NOMO-1 treated with dmso at 0.1 percent for 144 hours (cell line): ENCODE measurements around the gene FAF1.
"Not testable (repeated sequence)": the region's sequence is repeated elsewhere in the genome, so short reads cannot be mapped to it uniquely, and the experiment has no call there.

Source experiments
- DNase-seq: peaks from one replicate; lab custom pipeline; 2025; ENCODE audit not compliant: unreplicated experiment; lab: John Stamatoyannopoulos, UW

Gene FAF1

DNA sequence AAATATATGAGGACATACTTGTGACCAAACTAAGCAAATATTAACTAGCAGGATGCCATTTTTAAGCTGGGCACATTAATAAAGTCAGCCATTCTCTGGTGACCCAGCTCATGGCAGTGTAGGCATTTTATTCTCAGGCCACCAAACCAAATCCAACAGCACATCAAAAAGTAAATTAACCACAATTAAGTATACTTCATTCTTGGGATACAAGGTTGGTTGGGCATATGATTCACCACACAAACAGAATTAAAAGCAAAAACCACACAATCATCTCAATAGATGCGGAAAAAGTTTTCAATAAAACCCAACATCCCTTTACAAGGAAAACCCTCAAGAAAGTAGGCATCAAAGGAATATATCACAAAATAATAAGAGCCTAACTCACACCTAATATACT is 101.3 kb downstream of the FAF1 start:
- DNase-seq: no peak

DNA sequence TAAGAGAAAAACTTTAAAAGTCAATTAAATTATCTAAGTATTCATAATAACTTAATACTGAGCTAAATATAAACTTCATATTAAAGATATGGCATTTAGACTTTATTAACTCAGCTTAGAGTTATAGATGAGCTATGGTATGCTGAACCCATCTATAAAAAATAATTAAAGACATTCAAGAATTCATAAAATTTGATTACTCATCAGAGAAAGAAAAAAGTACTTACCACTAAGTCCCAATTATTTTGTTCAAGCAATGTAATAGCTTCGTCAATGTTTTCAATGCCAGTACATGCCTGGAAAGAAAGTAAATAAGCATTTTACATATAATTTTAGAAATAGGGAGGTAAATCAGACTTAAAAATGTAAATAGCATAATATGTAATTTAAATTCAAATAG is 102.4 kb downstream of the FAF1 start:
- no peak for DNase-seq

DNA sequence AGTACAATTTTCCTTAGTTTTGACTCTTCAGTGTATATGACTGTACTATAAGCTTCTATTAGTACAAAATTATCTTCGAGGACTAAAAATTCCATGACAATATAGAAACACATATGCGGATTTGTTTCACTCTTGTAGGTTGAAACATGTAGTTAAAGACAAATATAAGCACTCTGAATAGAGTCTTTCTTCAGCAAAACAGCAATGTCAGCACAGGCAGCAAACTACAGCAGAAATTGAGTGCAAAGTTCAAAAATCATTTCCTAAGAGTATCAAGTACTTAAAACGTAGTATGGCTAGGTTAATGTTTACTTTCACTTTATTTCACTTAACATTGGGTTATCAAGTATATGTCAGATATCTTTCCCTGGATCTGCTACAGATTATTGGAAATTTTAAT is 106.7 kb downstream of the FAF1 start:
- no peak for DNase-seq

DNA sequence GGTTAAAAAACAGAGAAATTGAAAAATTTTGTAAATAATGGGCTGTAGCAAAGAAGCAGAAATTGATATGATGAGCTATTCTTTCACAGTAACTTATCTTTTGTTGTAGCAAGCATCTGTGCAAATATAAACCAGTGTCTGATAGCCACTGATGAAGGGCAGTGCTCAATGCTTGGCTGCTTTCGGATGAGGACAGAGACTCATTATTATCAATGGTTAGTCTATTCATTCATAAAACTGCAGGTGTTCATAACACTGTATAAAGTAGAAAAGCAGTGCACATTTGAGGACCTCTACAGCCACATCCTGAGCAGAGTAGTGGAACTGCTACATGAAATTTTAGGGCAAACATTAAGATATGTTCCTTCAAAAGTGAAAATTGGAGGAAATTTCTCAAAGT is 107.2 kb downstream of the FAF1 start:
- DNase-seq: no peak

DNA sequence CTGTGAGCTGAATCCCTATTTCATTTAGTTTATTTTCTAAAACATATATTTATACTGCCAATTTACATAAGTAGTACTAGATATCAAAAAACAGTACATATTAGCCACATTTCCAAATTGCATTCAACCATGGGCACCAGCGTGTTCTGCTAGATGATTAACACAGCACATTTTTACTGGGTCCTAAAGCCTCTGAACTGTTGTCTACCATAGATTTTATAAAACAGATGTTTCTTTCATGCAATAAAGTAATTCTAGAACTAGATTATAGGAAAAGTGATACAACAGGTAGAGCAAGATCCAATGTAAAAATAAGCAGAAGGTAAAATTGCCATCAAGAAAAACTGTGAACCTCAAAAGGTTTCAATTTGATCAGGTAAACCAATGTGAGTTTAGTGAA is 108.6 kb downstream of the FAF1 start:
- DNase-seq: no peak

DNA sequence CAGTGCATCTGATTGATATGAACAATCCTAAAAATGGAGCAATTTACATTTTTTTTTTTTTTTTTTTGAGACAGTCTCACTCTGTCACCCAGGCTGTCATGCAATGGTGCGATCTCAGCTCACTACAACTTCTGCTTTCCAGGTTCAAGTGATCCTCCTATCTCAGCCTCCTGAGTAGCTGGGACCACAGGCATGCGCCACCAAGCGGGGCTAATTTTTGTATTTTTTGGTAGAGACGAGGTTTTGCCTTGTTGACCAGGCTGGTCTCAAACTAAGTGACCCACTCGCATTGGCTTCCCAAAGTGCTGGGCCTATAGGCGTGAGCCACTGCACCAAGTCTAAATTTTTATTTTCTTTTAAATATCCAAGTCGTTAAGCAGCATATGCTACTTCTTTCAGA is 109.0 kb downstream of the FAF1 start:
- DNase-seq: no peak

GRCh38 chr1:50847303-50847702 is 112.8 kb downstream of the FAF1 start:
- no peak for DNase-seq

- DNase-seq: no peak
These were observed 113.7 kb downstream of the FAF1 start for GRCh38 chr1:50846224-50846839.

DNA sequence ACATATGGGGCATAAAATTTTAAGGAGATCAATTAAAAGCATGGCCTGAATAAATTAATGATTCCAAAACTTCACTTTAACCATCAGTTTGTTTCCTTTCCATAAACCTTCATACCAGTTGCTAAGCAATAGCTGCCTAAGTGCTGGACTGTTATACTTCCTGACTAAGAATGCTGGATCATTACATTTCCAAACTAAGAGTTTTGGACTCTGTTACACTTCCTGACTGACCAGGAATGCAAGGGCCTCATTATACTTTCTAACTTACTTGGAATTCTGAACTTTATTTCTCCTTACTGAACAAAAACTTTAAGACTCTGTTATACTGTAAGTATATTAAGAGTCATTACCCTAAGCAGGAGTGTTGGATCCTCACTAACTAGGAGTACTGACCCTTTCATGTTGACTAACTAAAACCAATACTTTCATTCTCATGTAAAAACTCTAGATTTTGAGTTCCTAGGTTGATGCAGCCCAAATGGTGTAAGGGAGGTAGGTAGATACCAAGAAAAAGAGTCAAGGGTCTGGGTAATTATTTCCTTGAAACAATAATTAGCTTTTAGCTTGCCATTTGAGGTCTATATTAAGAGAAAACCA is 118.2 kb downstream of the FAF1 start:
- DNase-seq: no peak

GRCh38 chr1:50836117-50836516 is 124.0 kb downstream of the FAF1 start:
- no peak for DNase-seq

GRCh38 chr1:50833216-50833615 is 126.9 kb downstream of the FAF1 start:
- DNase-seq: no peak

DNA sequence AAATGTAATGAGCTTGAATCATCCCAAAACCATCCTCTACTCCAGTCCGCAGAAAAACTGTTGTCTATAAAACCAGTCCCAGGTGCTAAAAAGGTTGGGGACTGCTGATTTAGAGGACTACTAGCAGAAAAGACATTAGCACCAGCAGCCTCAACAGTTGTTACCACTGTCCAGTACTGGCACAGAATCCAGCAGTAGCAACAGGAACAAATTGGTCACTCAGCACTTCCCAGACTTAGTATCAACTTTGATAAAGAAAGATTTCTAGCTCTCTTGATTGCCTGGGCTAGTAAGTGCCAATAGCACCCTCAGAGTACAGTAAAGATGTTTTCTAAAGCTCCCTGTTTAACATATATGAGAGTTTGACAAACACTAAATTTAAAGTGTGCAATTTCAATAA is 127.9 kb downstream of the FAF1 start:
- DNase-seq: no peak

- no peak for DNase-seq
These were observed 128.6 kb downstream of the FAF1 start for GRCh38 chr1:50831300-50832061.

GRCh38 chr1:50830621-50831020 is 129.4 kb downstream of the FAF1 start:
- DNase-seq: no peak

DNA sequence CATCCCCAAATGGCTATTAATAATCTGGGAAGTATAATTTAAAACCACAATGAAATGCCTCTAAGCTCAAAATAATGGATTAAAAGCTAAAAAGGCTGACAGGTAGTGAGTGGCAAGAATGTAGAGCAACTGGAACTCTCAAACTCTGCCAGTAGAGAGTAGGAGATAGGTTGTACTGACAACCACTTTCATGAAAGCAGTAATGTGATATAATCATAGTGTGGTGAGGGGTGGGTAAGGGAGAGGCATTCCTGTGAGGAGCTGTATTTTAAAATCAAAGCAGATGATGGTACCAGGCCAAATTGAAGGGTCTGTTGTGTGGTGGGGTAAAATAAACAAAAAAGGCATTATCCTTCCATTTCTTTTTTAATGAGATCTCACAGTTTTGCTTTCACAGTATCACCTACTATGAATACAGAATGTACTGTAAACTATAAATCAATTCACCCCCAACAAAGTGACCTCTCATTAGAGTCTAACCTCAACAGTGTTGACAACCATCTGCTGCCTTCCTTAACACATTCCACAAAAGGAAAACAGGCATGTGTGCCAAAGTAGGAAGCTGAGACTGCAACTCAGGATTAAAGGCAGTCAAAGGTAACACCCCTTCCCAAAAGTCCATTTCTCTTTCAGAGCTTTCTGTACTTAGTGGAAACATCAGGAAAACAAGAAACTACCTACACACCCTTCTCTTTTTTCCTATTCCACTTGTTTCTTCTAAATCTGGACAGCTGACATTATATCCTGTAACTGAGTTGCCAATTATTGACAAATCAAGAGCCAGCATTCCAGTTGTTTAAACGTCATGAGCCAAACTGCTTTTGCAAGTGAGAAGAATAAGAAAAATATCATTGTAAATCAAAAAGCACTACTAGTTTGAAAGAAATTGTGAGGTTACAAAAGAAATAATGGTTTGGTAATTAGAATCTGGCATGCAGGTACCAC is 130.8 kb downstream of the FAF1 start:
- DNase-seq: no peak

GRCh38 chr1:50827546-50827945 is 132.5 kb downstream of the FAF1 start:
- no peak for DNase-seq

GRCh38 chr1:50826792-50827191 is 133.3 kb downstream of the FAF1 start:
- not testable (repeated sequence) for DNase-seq

- DNase-seq: no peak
These were observed 137.9 kb downstream of the FAF1 start for GRCh38 chr1:50822035-50822776.

DNA sequence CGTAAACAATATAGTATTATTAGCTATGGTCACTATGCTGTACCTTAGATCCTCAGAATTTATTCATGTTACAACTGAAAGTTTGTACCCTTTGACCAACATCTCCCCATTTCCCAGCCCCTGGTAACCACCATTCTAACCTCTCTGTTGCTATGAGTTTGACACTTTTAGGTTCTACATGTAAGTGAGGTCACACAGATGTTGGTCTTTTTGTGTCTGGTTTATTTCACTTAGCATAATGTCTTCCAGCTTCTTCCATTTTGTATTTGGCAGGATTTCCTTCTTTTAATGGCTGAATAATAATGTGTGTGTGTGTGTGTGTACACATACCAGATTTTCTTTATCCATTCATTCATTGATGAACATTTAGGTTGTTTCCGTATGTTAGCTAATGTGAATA is 139.5 kb downstream of the FAF1 start:
- DNase-seq: no peak

- no peak for DNase-seq
These were observed 147.7 kb downstream of the FAF1 start for GRCh38 chr1:50812346-50812745.

- DNase-seq: no peak
These were observed 151.8 kb downstream of the FAF1 start for GRCh38 chr1:50808296-50808695.
